Activated T-cell treated with anti-CD3 and anti-CD28 coated beads, Interleukin-2, amount 50 U/mL, for 4 hours (primary cell): ENCODE measurements around the gene N4BP2. TPM values are rescaled to one million over a fixed set of nuclear protein-coding genes. Genes with fewer than 3 reads are reported as not detected.
"Not testable (repeated sequence)": the region's sequence is repeated elsewhere in the genome, so short reads cannot be mapped to it uniquely, and the experiment has no call there.

Source experiments
- ATAC-seq, 2 donors: fragments of 200-7000 bp; cut with Tn5 transposase; one replicate each; pipeline ENCODE4 v1.10.0; 2021
- DNase-seq: peaks from one replicate; pipeline ENCODE4 v3.0.0-alpha.2; 2020
- H3K27me3 Mint-ChIP-seq: one replicate; pipeline ENCODE4 v1.8.0; 2021; ENCODE audit warnings: low read depth, mixed read lengths
- H3K36me3 Mint-ChIP-seq: one replicate; pipeline ENCODE4 v1.8.0; 2022; ENCODE audit warnings: mixed read lengths; ENCODE audit not compliant: insufficient read depth
- H3K4me1 Mint-ChIP-seq: one replicate; pipeline ENCODE4 v1.8.0; 2021; ENCODE audit warnings: low read depth, mixed read lengths
- H3K4me3 Mint-ChIP-seq: one replicate; pipeline ENCODE4 v1.8.0; 2021; ENCODE audit warnings: mild to moderate bottlenecking, moderate library complexity, mixed read lengths
- H3K9me3 Mint-ChIP-seq: one replicate; pipeline ENCODE4 v1.8.0; 2021; ENCODE audit warnings: mixed read lengths
- total RNA-seq, 3 donors: library from RNA; stranded (reverse); gene quantifications; one replicate each; pipeline ENCODE4 v1.2.1, GENCODE V29; 2021

N4BP2 gene
- total RNA-seq, 3 donors from 2014 or later, result 10.3 to 15.9 (median 11.9) TPM

DNA sequence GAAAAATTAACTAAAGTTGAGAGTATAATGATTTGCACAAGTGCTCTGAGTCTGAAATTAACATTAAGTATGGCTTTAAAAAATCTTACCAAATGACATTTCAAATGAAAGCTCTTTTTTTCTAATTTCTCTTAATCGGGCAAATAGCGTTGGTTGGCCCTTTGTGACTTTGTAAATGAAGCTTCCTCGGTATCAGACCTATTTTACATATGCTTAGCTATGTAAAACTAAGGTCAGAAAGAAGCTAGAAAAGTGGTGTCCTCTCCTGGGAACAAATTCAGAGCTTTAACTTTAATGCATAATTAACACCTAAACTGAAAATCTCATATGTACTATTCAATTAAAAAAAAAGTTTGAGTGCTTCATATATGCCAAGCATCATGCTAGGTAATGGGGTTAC lies 62.7 kb downstream of the N4BP2 start:
- H3K4me1 Mint-ChIP-seq, result peaks cover 36% of the 10 kb centered on the region
- no peak overlapping the region for H3K4me3 Mint-ChIP-seq
- H3K36me3 Mint-ChIP-seq, result peaks cover 26% of the 10 kb centered on the region
- no peaks in the 10 kb centered on the region for H3K27me3 Mint-ChIP-seq
- no peak for ATAC-seq
- H3K9me3 Mint-ChIP-seq, result no peaks in the 10 kb centered on the region
- DNase-seq, result no peak

DNA sequence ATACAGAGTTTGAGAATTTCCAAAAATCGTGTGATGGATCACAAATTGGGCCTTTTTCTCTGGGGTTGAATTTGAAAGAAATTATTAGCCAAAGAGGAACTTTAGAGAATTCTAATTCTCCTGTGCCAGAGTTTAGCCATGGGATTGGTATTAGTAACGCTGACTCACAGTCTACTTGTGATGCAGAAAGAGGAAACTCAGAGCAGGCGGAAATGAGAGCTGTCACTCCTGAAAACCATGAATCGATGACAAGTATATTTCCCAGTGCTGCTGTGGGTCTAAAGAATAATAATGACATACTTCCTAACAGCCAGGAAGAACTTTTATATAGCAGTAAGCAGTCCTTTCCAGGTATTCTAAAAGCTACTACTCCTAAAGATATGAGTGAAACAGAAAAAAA lies 64.9 kb downstream of the N4BP2 start:
- Mint-ChIP-seq H3K9me3 (no peaks in the 10 kb centered on the region), H3K4me1 (peaks cover 47% of the 10 kb centered on the region), H3K4me3 (no peak overlapping the region), H3K36me3 (peaks cover 17% of the 10 kb centered on the region), H3K27me3 (no peaks in the 10 kb centered on the region)
- DNase-seq, result no peak
- ATAC-seq, result peak; percentile 69 to 74

DNA sequence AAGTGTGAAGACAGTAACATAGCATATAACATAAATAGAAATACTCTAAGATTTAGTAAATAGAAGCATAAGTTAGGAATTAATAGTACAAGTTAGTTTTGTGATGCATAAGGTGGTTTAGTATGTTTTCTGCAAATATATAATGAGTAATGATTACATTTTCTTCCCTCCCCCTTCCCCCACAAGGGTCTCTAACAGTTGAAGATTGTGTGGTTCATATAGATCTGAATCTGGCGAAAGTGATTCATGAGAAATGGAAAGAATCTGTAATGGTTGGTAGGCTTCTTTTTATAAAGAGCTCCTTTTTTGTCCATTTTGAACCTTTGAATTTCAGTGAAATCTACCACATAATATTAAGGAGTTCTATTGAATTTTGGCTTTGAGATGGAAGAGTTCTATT lies 66.3 kb downstream of the N4BP2 start:
- no peaks in the 10 kb centered on the region for H3K27me3 Mint-ChIP-seq
- ATAC-seq (peak; percentile 73 to 77), DNase-seq (no peak)
- H3K4me1 Mint-ChIP-seq, result peaks cover 47% of the 10 kb centered on the region
- peak overlapping the region; percentile 25 for H3K4me3 Mint-ChIP-seq
- H3K9me3 Mint-ChIP-seq, result no peaks in the 10 kb centered on the region
- peaks cover 11% of the 10 kb centered on the region for H3K36me3 Mint-ChIP-seq

DNA sequence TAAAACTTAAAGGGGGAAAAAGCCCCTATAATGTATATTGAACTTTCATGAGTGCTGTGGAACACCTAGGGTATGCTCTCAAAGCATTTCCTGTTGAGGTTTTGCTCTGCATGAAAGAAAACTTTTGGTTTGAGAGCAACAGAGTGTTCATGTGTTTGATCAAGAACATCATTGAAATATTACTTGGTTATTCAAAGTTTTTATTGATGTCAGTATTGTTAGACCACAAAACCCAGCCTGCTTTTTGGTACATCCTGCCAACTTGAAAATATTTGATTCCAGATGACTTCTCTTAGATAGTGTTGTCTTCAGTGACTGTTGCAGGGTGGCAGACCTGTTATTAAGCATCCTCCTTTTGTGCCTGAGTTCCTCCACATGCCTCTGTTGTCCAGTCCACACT lies 68.0 kb downstream of the N4BP2 start:
- H3K4me1 Mint-ChIP-seq, result peaks cover 45% of the 10 kb centered on the region
- H3K27me3 Mint-ChIP-seq, result no peaks in the 10 kb centered on the region
- ATAC-seq, result peak in 1 of 2 donors; percentile 9
- H3K4me3 Mint-ChIP-seq, result peak overlapping the region; percentile 58
- H3K9me3 Mint-ChIP-seq, result no peaks in the 10 kb centered on the region
- DNase-seq, result no peak
- peaks cover 6% of the 10 kb centered on the region for H3K36me3 Mint-ChIP-seq

DNA sequence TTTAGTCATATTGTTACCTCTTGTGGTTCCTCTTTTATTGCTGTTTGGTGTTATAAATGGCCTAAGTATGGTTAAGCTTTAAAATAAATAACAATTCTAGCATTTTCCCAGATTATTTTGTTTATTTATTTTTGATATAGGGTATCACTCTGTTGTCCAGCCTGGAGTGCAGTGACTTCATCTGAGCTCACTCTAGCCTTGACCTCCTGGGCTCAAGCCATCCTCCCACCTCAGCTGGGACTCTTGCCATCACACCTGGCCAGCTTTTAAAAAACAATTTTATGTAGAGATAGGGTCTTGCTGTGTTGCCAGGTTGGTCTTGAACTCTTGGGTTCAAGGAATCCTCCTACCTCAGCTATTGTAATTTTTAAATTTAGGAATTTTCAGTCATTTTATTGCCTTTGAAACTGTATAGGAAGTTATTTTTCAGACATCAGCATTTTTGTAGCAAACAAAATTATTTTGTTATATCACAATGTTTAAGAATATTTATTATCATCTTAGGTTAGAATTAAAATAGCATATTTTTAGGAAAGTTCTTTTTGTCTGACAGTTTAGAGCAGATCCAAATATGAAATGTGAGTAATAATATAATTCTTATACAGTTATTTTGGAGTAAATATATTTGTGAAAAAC lies 73.9 kb downstream of the N4BP2 start:
- no peaks in the 10 kb centered on the region for H3K36me3 Mint-ChIP-seq
- ATAC-seq, result no peak
- no peak overlapping the region for H3K4me3 Mint-ChIP-seq
- no peaks in the 10 kb centered on the region for H3K9me3 Mint-ChIP-seq
- DNase-seq, result no peak
- H3K27me3 Mint-ChIP-seq, result no peaks in the 10 kb centered on the region
- peaks cover 2% of the 10 kb centered on the region for H3K4me1 Mint-ChIP-seq

DNA sequence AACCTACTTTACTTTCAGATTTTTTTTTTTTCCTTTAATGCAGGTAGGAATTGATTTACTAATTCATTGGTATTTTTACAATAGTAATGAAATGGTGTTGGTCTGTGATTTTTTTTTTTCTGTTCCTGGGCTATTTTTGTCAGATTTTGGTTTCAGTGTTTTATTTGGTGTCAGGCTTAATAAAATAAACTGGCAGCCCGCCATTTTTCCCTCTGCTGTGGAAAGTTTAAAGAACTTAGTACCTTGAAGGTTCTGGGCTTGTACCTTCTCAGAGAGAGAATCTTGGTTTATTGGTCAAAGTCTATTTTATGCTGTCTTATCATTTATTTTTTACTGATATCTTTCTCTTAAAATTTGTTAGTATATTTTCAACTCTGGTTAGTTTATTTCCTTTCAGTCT lies 76.2 kb downstream of the N4BP2 start:
- ATAC-seq, result no peak

DNA sequence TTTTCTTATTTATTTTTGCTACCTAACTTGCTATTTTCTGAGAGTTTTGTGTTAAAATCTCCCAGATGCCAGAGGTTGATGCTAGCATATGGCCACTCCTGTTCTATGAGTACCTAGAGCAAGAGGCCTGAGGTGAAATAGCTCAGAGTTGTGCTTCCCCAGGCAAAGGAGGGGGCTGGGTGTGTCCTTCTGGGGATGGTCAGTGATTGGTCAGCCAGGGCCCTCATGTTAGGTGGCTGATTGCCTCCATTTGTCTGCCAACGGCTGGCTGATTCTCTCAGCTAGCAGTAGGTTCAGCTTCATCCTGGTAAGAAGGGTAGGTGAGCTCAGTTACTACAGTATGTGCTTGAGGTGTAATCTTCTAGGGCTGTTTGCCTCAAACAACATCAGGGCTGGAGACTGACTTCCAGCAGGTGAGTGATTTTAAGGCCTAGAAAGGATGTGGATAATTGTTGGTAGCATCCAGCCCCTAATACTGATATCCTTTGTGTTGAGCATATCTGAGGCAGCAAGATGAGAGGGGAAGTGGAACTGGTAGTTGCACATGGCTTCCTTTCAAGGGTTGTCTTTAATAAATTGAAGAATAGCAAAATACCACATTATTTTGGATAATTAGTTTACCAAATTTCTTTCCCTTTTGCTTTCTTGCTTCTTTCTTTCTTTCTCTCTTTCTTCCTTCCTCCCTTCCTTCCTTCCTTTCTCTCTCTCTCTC lies 77.7 kb downstream of the N4BP2 start:
- H3K4me3 Mint-ChIP-seq, result no peak overlapping the region
- H3K9me3 Mint-ChIP-seq, result no peaks in the 10 kb centered on the region
- ATAC-seq (no peak), DNase-seq (no peak)
- H3K4me1 Mint-ChIP-seq, result peaks cover 9% of the 10 kb centered on the region
- peaks cover 21% of the 10 kb centered on the region for H3K36me3 Mint-ChIP-seq
- no peaks in the 10 kb centered on the region for H3K27me3 Mint-ChIP-seq

More for the DNA sequence above, 76.2 kb downstream of the N4BP2 start:
- H3K36me3 Mint-ChIP-seq, result peaks cover 14% of the 10 kb centered on the region
- peaks cover 5% of the 10 kb centered on the region for H3K4me1 Mint-ChIP-seq
- no peak for DNase-seq
- H3K27me3 Mint-ChIP-seq, result no peaks in the 10 kb centered on the region
- H3K9me3 Mint-ChIP-seq, result no peaks in the 10 kb centered on the region
- H3K4me3 Mint-ChIP-seq, result no peak overlapping the region

DNA sequence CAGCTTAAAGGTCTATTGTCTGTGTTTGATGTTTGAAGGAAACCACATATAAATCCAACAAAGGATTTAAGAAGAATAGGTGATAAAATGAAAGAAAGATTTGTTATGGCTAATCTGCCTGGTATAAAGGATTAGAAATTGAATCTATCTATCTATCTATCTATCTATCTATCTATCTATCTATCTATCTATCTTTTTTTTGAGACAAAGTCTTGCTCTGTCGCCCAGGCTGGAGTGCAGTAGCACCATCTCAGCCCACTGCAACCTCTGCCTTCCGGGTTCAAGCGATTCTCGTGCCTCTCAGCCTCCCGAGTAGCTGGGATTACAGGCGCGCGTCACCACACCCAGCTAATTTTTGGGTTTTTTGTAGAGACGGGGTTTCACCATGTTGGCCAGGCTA lies 79.6 kb downstream of the N4BP2 start:
- peaks cover 12% of the 10 kb centered on the region for H3K4me1 Mint-ChIP-seq
- ATAC-seq, H3K4me3 Mint-ChIP-seq, DNase-seq, H3K27me3 Mint-ChIP-seq, H3K9me3 Mint-ChIP-seq: not testable (repeated sequence)
- H3K36me3 Mint-ChIP-seq, result peaks cover 25% of the 10 kb centered on the region

DNA sequence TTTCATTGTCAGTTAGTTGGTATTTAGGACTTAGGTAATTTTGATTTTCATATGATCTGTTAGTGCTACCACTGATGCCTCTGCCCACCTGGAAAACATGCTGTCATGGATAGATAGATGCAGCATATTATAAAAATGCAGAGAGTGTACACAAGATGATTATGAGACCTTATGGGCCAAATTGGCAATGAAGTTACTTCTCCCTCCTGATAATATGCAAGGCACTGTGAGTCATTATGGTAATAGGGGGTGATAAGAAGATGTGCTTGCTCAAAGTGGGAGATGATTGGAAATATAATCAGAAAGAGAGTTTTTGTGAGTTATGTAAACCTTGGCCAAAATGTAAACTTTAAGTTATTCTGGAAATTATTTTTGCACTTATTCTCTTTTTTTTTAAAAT lies 83.5 kb downstream of the N4BP2 start:
- DNase-seq (no peak), ATAC-seq (no peak)
- H3K4me1 Mint-ChIP-seq, result peaks cover 12% of the 10 kb centered on the region
- H3K27me3 Mint-ChIP-seq, result no peaks in the 10 kb centered on the region
- no peaks in the 10 kb centered on the region for H3K9me3 Mint-ChIP-seq
- no peak overlapping the region for H3K4me3 Mint-ChIP-seq
- H3K36me3 Mint-ChIP-seq, result peaks cover 44% of the 10 kb centered on the region

DNA sequence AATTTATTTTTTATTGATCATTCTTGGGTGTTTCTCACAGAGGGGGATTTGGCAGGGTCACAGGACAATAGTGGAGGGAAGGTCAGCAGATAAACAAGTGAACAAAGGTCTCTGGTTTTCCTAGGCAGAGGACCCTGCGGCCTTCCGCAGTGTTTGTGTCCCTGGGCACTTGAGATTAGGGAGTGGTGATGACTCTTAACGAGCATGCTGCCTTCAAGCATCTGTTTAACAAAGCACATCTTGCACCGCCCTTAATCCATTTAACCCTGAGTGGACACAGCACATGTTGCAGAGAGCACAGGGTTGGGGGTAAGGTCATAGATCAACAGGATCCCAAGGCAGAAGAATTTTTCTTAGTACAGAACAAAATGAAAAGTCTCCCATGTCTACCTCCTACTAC lies 83.9 kb downstream of the N4BP2 start:
- Mint-ChIP-seq H3K4me1 (peaks cover 12% of the 10 kb centered on the region), H3K36me3 (peaks cover 44% of the 10 kb centered on the region)
- H3K27me3 Mint-ChIP-seq, DNase-seq, ATAC-seq, H3K4me3 Mint-ChIP-seq, H3K9me3 Mint-ChIP-seq: not testable (repeated sequence)

DNA sequence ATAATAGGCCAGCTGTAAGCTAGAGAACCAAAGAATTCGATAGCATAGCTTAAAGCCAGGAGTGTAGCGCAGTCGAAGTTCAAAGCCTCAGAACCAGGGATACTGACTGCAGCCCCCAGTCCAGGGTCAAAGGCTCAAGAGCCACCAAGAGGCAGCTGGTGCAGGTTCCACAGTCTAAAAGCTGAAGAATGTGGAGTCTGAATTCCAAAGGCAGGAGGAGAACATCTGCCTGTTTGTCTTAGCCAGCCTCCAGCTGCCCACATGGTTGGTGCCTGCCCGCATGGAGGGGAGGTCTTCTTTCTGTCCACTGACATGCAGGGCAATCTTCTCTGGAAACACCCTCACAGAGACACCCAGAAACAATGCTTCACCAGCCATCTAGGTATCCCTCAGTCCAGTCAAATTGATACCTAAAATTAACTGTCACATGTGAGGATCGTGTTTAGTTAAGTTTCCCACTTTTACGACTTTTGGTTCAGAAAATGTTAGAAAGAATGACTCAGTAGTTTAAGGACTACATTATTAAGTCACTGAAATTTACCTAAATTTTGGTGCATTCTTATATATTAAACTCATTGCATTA lies 87.4 kb downstream of the N4BP2 start:
- Mint-ChIP-seq H3K4me3 (no peak overlapping the region), H3K4me1 (peaks cover 3% of the 10 kb centered on the region), H3K27me3 (no peaks in the 10 kb centered on the region), H3K9me3 (no peaks in the 10 kb centered on the region), H3K36me3 (peaks cover 27% of the 10 kb centered on the region)
- ATAC-seq (peak; percentile 25 to 43), DNase-seq (no peak)

DNA sequence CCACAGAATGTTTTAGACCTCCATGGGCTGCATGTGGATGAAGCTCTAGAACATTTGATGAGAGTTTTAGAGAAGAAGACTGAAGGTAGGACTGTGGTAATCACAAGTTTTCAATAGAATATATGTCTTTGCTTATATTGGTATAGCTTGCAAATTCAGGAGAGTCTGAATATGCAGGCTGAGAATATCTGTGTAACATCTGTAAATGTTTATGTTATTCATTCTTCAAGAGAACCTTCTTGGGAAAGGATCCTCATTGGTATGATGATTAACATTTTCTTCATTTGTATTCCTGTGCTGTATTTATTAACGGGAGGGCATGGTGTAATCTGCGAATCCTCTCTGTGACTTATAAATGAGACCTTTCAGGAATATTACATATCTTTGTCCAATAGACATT lies 88.1 kb downstream of the N4BP2 start:
- Mint-ChIP-seq H3K4me3 (no peak overlapping the region), H3K4me1 (peaks cover 3% of the 10 kb centered on the region), H3K9me3 (no peaks in the 10 kb centered on the region), H3K27me3 (no peaks in the 10 kb centered on the region), H3K36me3 (peaks cover 29% of the 10 kb centered on the region)
- ATAC-seq (no peak), DNase-seq (no peak)

DNA sequence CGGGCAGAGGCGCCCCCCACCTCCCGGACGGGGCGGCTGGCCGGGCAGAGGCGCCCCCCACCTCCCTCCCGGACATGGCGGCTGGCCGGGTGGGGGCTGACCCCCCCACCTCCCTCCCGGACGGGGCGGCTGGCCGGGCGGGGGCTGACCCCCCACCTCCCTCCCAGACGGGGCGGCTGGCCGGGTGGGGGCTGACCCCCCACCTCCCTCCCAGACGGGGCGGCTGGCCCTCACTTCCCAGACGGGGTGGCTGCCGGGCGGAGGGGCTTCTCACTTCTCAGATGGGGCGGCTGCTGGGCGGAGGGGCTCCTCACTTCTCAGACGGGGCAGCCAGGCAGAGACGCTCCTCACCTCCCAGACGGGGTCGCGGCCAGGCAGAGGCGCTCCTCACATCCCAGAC lies 90.8 kb downstream of the N4BP2 start:
- Mint-ChIP-seq H3K4me1 (peaks cover 21% of the 10 kb centered on the region), H3K36me3 (peaks cover 29% of the 10 kb centered on the region)
- DNase-seq, H3K9me3 Mint-ChIP-seq, ATAC-seq, H3K27me3 Mint-ChIP-seq, H3K4me3 Mint-ChIP-seq: not testable (repeated sequence)

DNA sequence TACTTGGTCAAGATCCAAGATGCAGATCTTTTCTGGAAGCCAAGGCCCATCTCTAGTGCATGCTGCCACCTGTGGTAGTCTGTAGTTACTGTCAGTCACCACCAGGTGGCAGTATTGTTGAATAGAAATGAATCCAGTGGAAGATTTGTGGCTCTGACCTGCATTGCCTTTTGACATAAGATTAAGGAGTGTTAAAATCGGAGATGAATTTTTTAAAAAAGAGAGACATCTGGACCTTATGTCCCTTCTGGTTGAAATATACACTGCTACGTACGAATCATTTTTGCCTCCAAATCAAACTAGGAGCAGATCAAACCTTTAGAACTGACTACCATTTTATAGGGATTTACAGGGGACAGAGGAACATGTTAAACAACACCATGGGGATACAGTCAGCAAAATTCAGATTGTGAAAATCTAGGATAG lies 93.3 kb downstream of the N4BP2 start:
- peaks cover 35% of the 10 kb centered on the region for H3K4me1 Mint-ChIP-seq
- peaks cover 15% of the 10 kb centered on the region for H3K36me3 Mint-ChIP-seq
- no peak overlapping the region for H3K4me3 Mint-ChIP-seq
- peak; percentile 94 for ATAC-seq
- H3K27me3 Mint-ChIP-seq, result no peaks in the 10 kb centered on the region
- DNase-seq, result peak; percentile 70
- peaks cover 3% of the 10 kb centered on the region for H3K9me3 Mint-ChIP-seq

DNA sequence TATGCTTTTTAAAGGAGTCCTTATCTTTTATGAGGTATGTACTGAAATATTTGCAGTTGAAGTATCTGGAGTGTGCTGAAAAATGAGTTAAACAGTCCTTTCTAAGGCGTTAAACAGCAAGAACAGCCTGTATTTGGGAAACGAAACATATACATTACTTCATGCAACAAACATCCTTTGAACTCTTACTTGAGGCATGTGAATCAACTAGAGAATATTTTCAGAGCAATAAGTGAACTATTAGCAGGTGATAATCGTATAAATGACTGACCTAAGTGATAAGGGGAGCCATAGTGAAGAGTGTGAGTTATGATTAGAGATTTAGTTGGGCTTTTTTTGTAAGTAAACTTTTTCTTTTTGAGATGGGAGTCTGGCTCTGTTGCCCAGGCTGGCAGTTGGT lies 94.3 kb downstream of the N4BP2 start:
- Mint-ChIP-seq H3K9me3 (peaks cover 3% of the 10 kb centered on the region), H3K36me3 (peaks cover 15% of the 10 kb centered on the region), H3K4me3 (no peak overlapping the region), H3K4me1 (peaks cover 35% of the 10 kb centered on the region), H3K27me3 (no peaks in the 10 kb centered on the region)
- DNase-seq (no peak), ATAC-seq (no peak)
